NCI-H146 treated with DMSO at 0.1 percent for 48 hours (cell line): Measurements from ENCODE around the gene ELAC2.
"Not testable (repeated sequence)": the region's sequence is repeated elsewhere in the genome, so short reads cannot be mapped to it uniquely, and the experiment has no call there.

Source experiments
- DNase-seq: peaks from one replicate; lab custom pipeline; 2025; ENCODE audit not compliant: unreplicated experiment; lab: John Stamatoyannopoulos, UW

The ELAC2 gene

GRCh38 chr17:12990041-12990808, 27.6 kb downstream of the ELAC2 start:
- no peak for DNase-seq

DNA sequence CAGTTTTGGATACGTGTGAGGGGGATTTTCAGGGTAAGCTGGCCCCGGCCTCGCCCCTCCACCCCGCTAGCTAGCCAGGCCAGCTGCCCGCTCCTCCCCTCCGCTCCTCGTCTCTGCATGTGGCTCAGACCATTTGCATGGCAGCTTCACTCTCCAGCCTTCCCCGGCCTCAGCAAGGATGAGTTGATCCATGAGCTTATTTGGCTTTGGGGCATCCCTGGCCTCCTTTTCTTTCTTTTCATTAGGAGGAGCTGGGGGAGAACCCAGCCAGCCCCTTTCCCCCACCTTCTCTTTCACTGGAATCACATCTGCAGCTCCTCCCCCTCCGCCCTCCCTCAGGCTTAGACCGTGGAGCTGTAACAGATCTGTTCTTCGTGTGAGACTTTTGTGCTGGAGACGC, 30.7 kb downstream of the ELAC2 start:
- peak; percentile 45 for DNase-seq

DNA sequence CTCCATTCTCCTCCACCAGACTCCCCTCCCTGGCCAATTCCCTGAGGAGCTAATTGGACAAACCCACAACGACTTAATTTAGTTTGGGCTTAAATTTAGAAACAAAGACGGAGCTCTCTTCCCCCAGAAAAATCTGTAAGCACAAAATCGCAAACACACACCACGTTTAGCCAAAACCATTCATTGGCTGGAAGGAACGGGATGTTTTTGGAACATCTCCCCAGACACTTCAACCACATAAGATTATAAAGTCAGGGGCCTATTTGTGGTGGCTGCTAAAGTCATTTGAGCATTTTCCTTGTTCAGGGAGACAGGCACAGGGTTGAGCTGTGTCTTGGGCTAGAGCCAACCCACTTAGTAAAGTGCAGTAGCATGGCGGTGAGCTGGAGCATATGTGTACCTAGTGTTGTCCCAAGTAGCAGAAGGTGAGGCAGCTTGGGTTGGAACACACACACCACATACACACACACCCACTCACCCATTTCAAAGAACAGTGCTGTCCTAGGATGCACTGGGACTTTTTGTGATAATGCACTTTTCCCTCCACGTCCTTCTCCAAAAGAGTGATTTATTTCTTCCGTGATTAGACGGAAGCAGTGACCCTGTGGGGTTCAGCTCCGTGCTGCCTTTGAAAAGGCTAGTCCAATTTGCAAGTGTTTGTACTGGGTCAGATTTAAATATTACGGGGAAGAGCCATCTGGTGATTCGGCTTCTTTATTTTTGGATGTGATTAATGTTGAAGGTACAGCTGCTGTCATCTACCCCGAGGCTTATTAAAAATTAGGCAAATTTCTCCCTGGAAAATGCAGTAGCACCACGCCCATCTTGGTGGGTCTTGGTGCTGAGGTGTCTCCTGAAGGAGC, 32.2 kb downstream of the ELAC2 start:
- no peak for DNase-seq

GRCh38 chr17:12983991-12984884, 33.6 kb downstream of the ELAC2 start:
- no peak for DNase-seq

GRCh38 chr17:12982224-12982623, 35.6 kb downstream of the ELAC2 start:
- no peak for DNase-seq

- DNase-seq: no peak
These were observed 37.9 kb downstream of the ELAC2 start for GRCh38 chr17:12979826-12980500.

DNA sequence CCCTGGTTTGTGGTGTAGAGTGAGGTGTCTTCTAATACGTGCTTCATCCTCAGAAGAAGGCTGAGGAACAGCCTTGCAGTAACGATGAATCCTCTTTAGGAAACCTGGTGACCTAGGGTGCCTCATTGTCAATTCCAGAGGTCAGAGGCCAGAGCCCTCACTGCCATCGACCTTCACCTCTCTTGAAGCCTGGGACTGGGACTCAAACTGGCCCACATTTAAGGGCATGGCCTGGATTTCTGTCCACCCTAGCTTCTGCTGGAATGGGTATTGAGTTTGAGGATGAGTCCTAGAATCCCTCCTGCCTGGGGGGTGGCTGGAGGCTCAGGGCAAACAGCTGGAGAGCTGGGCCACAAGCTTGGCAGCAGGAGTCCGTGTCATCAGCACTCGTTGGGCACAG, 38.6 kb downstream of the ELAC2 start:
- DNase-seq: no peak

DNA sequence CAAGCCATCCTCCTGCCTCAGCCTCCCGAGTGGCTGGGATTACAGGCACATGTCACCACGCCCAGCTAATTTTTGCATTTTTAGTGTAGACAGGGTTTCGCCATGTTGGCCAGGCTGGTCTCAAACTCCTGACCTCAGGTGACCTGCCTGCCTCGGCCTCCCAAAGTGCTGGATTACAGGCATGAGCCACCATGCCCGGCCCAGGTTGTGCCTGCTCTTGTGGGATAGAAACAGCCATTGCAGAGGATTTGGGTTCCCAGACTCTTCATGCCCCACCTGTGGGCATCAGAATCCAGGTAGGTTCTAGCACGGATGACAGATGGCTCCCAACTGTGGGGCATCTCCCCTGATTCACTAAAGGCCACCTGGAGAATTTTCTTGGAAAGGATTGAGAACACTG, 39.0 kb downstream of the ELAC2 start:
- not testable (repeated sequence) for DNase-seq

GRCh38 chr17:12977008-12977751, 40.6 kb downstream of the ELAC2 start:
- no peak for DNase-seq

DNA sequence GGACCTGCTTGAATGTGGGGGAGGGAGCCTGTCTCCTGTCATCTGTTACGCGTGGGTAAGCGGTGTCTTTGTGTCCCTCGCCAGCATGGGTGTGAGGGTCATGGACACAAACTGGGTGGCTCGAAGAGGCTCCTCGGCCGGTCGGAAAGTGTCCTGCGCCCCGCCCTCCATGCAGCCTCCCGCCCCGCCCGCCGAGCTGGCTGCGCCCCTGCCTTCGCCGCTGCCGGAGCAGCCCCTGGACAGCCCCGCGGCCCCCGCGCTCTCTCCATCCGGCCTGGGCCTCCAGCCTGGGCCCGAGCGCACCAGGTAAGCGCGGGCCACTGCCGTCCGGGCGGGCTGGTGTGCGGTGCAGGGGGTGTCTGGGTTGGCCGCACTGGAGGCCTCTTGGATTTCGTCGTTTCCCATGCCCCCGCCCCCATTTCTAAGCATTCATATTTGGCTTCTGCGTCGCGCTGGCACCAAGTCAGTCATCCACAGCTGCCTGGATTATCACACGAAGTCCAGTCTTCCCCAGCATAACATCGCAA, 43.8 kb downstream of the ELAC2 start:
- no peak for DNase-seq

DNA sequence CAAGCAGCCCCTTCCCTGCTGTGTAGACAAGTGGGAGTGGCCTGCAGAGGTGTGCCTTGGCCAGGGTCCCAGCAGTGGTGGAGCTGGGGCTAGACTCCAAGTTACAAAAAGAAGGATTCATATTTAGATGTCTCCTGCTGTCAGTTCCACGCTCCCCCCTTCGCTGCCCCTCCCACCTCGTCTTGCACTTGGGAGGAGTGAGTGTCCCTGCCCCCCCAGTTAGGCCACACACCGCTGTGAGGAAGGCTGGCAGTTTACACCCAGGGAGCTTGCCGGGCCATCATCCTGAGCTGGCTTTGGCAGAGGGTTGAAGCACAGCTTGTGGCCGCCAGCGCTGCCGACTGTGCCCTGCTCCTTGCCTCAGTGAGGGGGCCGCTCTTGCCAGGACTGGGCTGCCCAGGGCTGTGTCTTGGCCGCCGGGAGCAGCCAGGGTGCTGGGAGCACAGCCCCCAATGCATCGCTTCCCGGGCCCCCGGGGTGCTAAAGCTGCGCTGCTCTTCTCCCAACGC, 44.3 kb downstream of the ELAC2 start:
- DNase-seq: no peak

DNA sequence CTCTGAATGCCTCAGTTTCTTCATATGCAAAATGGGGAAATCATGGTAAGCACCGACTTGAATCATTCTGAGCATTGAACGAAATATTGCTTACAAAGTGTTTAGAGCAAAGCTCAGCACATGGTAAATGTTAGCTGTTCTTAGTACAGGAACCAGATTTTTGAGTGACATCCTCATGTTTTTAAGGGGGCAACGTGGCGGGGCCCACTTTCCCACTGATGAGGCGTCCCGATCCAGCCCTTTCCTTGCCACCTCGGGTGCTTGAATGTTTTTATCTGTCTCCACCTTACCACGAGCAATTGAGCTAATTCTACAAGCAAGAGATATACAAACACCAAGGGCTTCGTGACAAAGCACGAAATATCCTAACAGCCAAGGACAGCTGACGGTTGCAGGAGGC, 49.9 kb downstream of the ELAC2 start:
- DNase-seq: no peak

GRCh38 chr17:12966413-12966812, 51.4 kb downstream of the ELAC2 start:
- DNase-seq: no peak

- no peak for DNase-seq
These were observed 51.8 kb downstream of the ELAC2 start for GRCh38 chr17:12965988-12966387.

DNA sequence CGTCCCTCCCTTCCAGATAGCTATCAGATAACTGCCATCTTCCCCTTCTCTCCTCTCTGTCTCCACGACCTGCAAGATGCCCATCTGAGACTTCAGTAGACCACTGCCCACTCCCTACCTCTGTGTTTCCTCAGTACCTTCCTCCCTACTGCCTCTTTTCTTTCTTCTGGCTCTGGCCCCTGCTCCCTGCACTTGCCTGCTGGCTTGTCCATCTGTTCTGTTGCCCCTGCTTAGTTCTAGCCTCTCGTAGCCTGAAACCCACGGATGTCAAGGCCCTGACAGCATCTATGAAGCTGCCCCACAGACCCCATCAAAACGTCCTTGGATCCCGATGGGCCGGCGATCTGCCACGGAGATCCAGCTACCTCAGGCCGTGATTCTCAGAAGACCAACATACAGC, 53.0 kb downstream of the ELAC2 start:
- no peak for DNase-seq

DNA sequence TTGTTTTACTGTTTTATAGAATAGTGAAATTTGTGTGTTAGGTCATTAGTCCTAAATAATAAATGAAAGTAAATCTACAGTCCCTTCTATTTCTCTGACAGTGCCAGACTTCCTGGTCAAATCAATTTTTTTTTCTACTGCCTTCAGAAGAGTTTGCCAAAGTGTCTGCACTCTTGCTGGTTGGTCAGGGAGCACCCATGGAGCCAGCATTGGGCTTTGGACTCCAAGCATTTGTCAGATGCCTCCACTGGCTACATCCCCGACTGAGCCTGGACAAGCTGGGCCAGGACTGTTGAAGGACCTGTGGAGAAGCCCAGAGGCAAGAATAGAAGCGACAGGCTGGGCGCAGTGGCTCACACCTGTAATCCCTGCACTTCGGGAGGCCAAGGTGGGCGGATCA, 53.7 kb downstream of the ELAC2 start:
- no peak for DNase-seq

- DNase-seq: no peak
These were observed 54.3 kb downstream of the ELAC2 start for GRCh38 chr17:12963505-12963904.

- no peak for DNase-seq
These were observed 56.2 kb downstream of the ELAC2 start for GRCh38 chr17:12961655-12962054.

DNA sequence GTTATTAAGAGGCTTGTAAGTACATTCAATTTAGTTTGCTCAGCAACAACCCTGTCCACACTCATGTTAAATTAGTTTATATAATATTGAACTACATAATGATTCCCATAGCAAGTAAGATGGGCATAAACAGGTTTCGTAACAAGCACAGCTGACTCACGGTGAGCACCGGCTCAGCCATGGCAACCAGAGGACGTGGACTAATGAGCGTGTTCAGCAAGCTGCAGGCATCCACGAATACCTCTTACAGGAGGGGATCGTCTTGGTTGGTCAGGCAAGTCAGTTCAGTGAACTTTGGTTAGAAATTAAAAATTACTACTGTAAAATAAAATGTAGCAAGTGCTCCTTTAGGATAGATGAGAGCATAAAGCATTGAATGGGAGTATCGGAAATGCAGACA, 58.4 kb downstream of the ELAC2 start:
- DNase-seq: no peak

DNA sequence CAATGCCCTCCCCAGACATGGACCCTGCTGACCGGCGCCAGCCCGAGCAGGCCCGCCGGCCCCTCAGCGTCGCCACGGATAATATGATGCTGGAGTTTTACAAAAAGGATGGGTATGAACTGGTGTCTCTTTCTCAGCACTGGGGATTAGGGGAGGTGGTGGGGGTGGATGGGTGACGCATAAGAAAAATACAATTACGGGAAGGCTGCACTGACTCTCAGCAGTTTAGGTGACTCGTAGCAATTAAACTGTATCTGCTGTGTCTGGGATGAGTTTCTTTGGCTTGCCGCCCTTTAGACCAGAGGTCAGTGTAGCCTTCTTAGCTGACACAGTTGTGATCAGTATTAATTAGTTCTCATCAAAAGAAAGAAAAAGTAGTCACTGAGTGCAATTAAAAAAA, 59.0 kb downstream of the ELAC2 start:
- DNase-seq: no peak
